HepG2 (cell line): ENCODE data around the gene CREBRF. TPM values are rescaled to one million over a fixed set of nuclear protein-coding genes. Genes with fewer than 3 reads are reported as not detected.

ENCODE experiments used
- CREBL2 ChIP-seq: sonication (generic); formaldehyde crosslinking; IDR thresholded peaks from 2 replicates; pipeline ENCODE4 v1.8.1; 2023; ENCODE audit warnings: missing genetic modification reagents, mild to moderate bottlenecking, borderline replicate concordance
- FOXP1 ChIP-seq, 2 experiments: fragments of 450-650 bp in 1 of 2; IDR thresholded peaks; 2 replicates each; pipeline ENCODE4 v1.6.1; 2017 to 2018; ENCODE audit warnings: antibody characterized with exemption in 1 of 2
- HNRNPK ChIP-seq: fragments of 200-400 bp; formaldehyde crosslinking; IDR thresholded peaks from 2 replicates; pipeline ENCODE4 v1.6.1; 2018; ENCODE audit warnings: low read length, low read depth, moderate library complexity, mild to moderate bottlenecking; ENCODE audit not compliant: poor library complexity, severe bottlenecking
- MXD3 ChIP-seq: IDR thresholded peaks from 2 replicates; pipeline ENCODE4 v1.6.1; 2016; ENCODE audit warnings: mild to moderate bottlenecking, missing biosample characterization, missing genetic modification reagents
- RBAK ChIP-seq: sonication (generic); formaldehyde crosslinking; IDR thresholded peaks from 2 replicates; pipeline ENCODE4 v1.5.1; 2020; ENCODE audit warnings: mild to moderate bottlenecking, missing genetic modification reagents
- RFXAP ChIP-seq: sonication (generic); formaldehyde crosslinking; IDR thresholded peaks from 2 replicates; pipeline ENCODE4 v1.4.0; 2020; ENCODE audit warnings: missing genetic modification reagents, borderline replicate concordance
- SOX13 ChIP-seq, 3 experiments: fragments of 450-650 bp in 1 of 3; sonication (generic) in 1 of 3; formaldehyde crosslinking in 1 of 3; IDR thresholded peaks in 2 of 3; conservative IDR thresholded peaks in 1 of 3; 2 replicates each; pipeline versions ENCODE4 v1.5.0 to v1.6.1; 2016 to 2020; ENCODE audit warnings: antibody characterized with exemption in 1 of 3, mild to moderate bottlenecking in 1 of 3, missing compliant biosample characterization in 1 of 3, missing genetic modification reagents in 1 of 3, moderate library complexity in 1 of 3
- SOX5 ChIP-seq: IDR thresholded peaks from 2 replicates; pipeline ENCODE4 v1.6.1; 2016; ENCODE audit warnings: borderline replicate concordance
- SP2 ChIP-seq: sonication (generic); formaldehyde crosslinking; IDR thresholded peaks from 2 replicates; pipeline ENCODE4 v1.5.1; 2020; ENCODE audit warnings: mild to moderate bottlenecking, missing genetic modification reagents
- SSRP1 ChIP-seq: IDR thresholded peaks from 2 replicates; pipeline ENCODE4 v1.6.1; 2016; ENCODE audit warnings: control low read depth
- XRCC5 ChIP-seq: fragments of 200-400 bp; formaldehyde crosslinking; optimal IDR thresholded peaks from 2 replicates; pipeline ENCODE3; 2017; ENCODE audit warnings: mild to moderate bottlenecking, low read length
- ZBTB46 ChIP-seq: sonication (generic); formaldehyde crosslinking; IDR thresholded peaks from 2 replicates; pipeline ENCODE4 v1.4.0; 2020; ENCODE audit warnings: mild to moderate bottlenecking, missing genetic modification reagents, borderline replicate concordance
- ZNF101 ChIP-seq: sonication (generic); formaldehyde crosslinking; IDR thresholded peaks from 2 replicates; pipeline ENCODE4 v1.4.0; 2020; ENCODE audit warnings: mild to moderate bottlenecking, low read depth, missing genetic modification reagents, borderline replicate concordance
- ZNF142 ChIP-seq: sonication (generic); formaldehyde crosslinking; IDR thresholded peaks from 2 replicates; pipeline ENCODE4 v1.4.0; 2020; ENCODE audit warnings: missing genetic modification reagents
- ZNF280B ChIP-seq: sonication (generic); formaldehyde crosslinking; IDR thresholded peaks from 2 replicates; pipeline ENCODE4 v1.5.0; 2020; ENCODE audit warnings: missing genetic modification reagents, mild to moderate bottlenecking, borderline replicate concordance
- ZSCAN22 ChIP-seq: sonication (generic); formaldehyde crosslinking; IDR thresholded peaks from 2 replicates; pipeline ENCODE4 v1.4.0; 2020; ENCODE audit warnings: mild to moderate bottlenecking, missing genetic modification reagents
- polyA plus RNA-seq, 8 experiments: library from polyadenylated mRNA; depleted of rRNA in 3 of 8; stranded (reverse) in 7 of 8; unstranded in 1 of 8; fragments of >200 nt; fragmentation: Illumina TruSeq in 4 of 8; extraction: Trizol in 4 of 8; gene quantifications; 2 replicates each; pipeline versions ENCODE4 v1.2.1 to v1.2.3, GENCODE V29; 2011 to 2016; ENCODE audit warnings: low read depth in 4 of 8, missing spikeins in 1 of 8, mixed read lengths in 1 of 8; ENCODE audit not compliant: insufficient read depth in 1 of 8
- total RNA-seq, 5 experiments: library from RNA; depleted of rRNA; stranded (reverse); fragments of >200 nt; fragmentation: Illumina TruSeq; extraction: Trizol; gene quantifications; 2 replicates each; pipeline ENCODE4 v1.2.3, GENCODE V29; 2016; ENCODE audit warnings: low read depth in 1 of 5

The CREBRF gene
- total and polyA plus RNA-seq, 2 of the 13 experiments (the other 11 are each of a cell fraction or from before 2014, with no cell fraction given), result 4.5 to 10.2 TPM

- TF ChIP-seq ZNF142 (CRISPR knock-in tag) (0 out of 2 replicates have a peak, but pooled peaks have one; percentile 67), SOX13 (IDR thresholded peaks at IDR 0.05) (no peak), SOX13 (CRISPR knock-in tag; conservative IDR thresholded peaks at IDR 0.05 in 1 of 2, IDR thresholded peaks at IDR 0.05 in 1 of 2) (peak in 1 of 2 experiments; percentile 43; a peak in 1 of 4 replicates), ZBTB46 (CRISPR knock-in tag) (no peak), XRCC5 (peak; percentile 99), SP2 (CRISPR knock-in tag) (no peak; the same call in 1 of the 2 replicates), HNRNPK (no peak), SSRP1 (CRISPR knock-in tag) (peak; percentile 80; the same call in 1 of the 2 replicates), ZSCAN22 (no peak), RFXAP (CRISPR knock-in tag) (peak; percentile 18; the same call in 1 of the 2 replicates), MXD3 (CRISPR knock-in tag) (0 out of 2 replicates have a peak, but pooled peaks have one; percentile 55), ZNF101 (CRISPR knock-in tag) (no peak), FOXP1 (IDR thresholded peaks at IDR 0.05) (no peak), FOXP1 (CRISPR knock-in tag; IDR thresholded peaks at IDR 0.05) (0 out of 2 replicates have a peak, but pooled peaks have one; percentile 25), CREBL2 (CRISPR knock-in tag) (no peak), ZNF280B (CRISPR knock-in tag) (no peak; the same call in 1 of the 2 replicates), SOX5 (peak; percentile 60; the same call in 1 of the 2 replicates), RBAK (CRISPR knock-in tag) (0 out of 2 replicates have a peak, but pooled peaks have one; percentile 14)
These were observed 88.3 kb downstream of the CREBRF start, which contains the start of gene BNIP1 (continued) for GRCh38 chr5:173144200-173145176.
